Stomach (tissue), 4 donors: ENCODE results near the gene RASGRP4.

Experiments used
- CTCF ChIP-seq, 7 experiments: fragments of 450-650 bp in 4 of 7; fragments of 200-600 bp in 3 of 7; sonication (generic) in 3 of 7; IDR thresholded peaks; one replicate each; pipeline ENCODE4 v1.5.1; 2016 to 2019; ENCODE audit warnings: antibody characterized with exemption in 7 of 7, control low read depth in 2 of 7, mild to moderate bottlenecking in 1 of 7
- EP300 ChIP-seq: sonication (generic); formaldehyde crosslinking; IDR thresholded peaks from one replicate; pipeline ENCODE4 v1.6.1; 2017; ENCODE audit warnings: antibody characterized with exemption
- POLR2A ChIP-seq, 4 donors: fragments of 450-650 bp; IDR thresholded peaks; one replicate each; pipeline ENCODE4 v1.6.1; 2016; ENCODE audit warnings: antibody characterized with exemption in 4 of 4, control low read depth in 2 of 4, mild to moderate bottlenecking in 1 of 4, moderate library complexity in 1 of 4
- POLR2AphosphoS5 ChIP-seq, 3 donors: sonication (generic); formaldehyde crosslinking; IDR thresholded peaks; one replicate each; pipeline ENCODE4 v1.6.1; 2016; ENCODE audit warnings: antibody characterized with exemption in 3 of 3

- TF ChIP-seq CTCF (IDR thresholded peaks at IDR 0.05) (no peak), POLR2AphosphoS5 (IDR thresholded peaks at IDR 0.05) (no peak), POLR2A (IDR thresholded peaks at IDR 0.05) (no peak), EP300 (no peak)
These were observed 31.8 kb upstream of the RASGRP4 start for GRCh38 chr19:38457690-38458405.
